Coronary artery (tissue), 2 donors: ENCODE data around the gene WWC2.

Source experiments
- DNase-seq: peaks from one replicate; pipeline ENCODE4 v3.0.0-alpha.2; 2017; ENCODE audit warnings: low spot score
- H3K27ac ChIP-seq, 2 donors: fragments of 200-600 bp; sonication (generic); one replicate each; pipeline ENCODE4 v1.5.1; 2016 to 2019
- H3K4me3 ChIP-seq: fragments of 200-600 bp; sonication (generic); 2 replicates; pipeline ENCODE4 v1.5.1; 2016; ENCODE audit warnings: mild to moderate bottlenecking, moderate library complexity
- TF ChIP-seq, protein P1 (sequence below): fragments of 200-600 bp; sonication (generic); IDR thresholded peaks from one replicate; pipeline ENCODE4 v1.5.1; 2019; ENCODE audit warnings: antibody characterized with exemption

The WWC2 gene

DNA sequence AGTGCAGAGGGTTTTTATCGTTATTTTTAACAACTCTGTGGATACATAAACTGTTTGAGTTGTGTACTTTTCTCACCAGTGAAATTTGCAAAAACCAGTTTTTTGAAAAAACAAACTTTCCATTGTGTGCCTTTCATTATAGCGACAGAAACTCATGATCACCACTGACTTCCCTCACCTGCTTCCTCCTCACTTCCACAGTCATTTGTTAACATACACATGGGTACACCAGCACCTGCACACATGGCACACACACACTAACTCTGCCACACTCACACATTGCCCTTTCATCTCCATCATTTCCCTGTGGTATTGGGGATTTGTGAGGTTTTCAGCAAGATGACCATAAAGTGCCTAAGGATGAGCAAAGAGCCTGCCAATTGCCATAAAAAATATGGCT, 200.4 kb downstream of the WWC2 start:
- H3K4me3 ChIP-seq = no peak overlapping the region
- TF ChIP-seq, protein P1, sequence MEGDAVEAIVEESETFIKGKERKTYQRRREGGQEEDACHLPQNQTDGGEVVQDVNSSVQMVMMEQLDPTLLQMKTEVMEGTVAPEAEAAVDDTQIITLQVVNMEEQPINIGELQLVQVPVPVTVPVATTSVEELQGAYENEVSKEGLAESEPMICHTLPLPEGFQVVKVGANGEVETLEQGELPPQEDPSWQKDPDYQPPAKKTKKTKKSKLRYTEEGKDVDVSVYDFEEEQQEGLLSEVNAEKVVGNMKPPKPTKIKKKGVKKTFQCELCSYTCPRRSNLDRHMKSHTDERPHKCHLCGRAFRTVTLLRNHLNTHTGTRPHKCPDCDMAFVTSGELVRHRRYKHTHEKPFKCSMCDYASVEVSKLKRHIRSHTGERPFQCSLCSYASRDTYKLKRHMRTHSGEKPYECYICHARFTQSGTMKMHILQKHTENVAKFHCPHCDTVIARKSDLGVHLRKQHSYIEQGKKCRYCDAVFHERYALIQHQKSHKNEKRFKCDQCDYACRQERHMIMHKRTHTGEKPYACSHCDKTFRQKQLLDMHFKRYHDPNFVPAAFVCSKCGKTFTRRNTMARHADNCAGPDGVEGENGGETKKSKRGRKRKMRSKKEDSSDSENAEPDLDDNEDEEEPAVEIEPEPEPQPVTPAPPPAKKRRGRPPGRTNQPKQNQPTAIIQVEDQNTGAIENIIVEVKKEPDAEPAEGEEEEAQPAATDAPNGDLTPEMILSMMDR = no peak
- no peak overlapping the region for H3K27ac ChIP-seq
- DNase-seq = no peak

DNA sequence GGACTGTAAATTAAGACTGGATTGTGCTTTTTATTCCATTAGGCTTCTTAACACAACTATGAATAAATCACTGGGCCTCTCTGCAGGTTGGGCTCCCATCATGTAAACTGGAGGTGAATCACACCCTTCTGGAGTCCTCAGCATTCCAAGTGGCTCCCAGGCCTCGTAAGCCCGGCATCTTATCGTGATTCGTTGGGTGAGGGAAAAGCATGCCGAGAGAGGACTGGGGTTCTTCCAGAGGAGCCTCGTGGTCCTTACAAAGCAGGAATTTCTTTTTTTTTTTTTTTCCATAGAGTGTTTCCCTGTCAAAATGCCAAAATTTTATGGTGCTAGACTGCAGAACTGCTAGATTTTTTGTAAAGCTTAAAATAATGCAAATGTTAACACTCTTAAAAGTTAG, 201.0 kb downstream of the WWC2 start:
- TF ChIP-seq, protein P1 = no peak
- H3K27ac ChIP-seq = no peak overlapping the region
- no peak for DNase-seq
- H3K4me3 ChIP-seq = no peak overlapping the region

DNA sequence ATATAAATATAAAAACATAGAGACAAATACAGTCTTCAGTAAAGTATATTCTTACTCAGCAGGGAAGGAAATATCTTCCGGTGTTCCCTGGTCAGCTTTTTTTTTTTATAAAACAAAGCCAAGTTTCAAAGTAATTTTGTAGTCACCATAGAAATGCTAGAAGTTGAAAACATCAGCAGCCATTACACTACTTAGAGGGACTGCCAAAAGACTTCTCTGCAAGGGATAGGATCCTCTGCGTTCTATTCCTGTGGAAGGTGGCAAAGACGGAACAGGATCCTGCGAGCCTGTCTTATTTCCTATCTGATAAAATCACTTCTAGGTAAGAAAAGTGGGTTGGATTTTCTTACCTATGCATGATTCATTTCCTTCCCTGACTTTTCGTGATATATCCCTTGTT, 201.6 kb downstream of the WWC2 start:
- Histone ChIP-seq H3K27ac (no peak overlapping the region), H3K4me3 (no peak overlapping the region)
- TF ChIP-seq, protein P1 = no peak
- no peak for DNase-seq

DNA sequence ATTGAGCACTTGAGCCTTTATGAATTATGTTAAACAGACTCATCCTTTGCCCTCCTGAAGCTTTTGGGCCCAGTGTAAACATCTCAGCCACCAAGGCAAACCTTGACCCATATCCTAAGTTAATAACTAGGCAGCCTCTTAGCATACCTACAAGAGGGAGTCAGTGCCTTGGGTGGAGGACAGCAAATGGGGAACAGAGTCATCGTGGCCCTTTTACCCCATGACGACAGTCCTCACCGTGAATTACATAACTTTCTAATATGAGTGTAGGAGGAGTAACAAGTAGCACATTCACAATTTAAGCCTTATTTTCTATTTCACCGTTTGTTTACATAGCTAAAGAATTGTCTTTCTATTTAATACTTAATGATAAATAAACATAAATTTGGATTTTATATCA, 204.2 kb downstream of the WWC2 start:
- TF ChIP-seq, protein P1 = no peak
- Histone ChIP-seq H3K4me3 (no peak overlapping the region), H3K27ac (no peak overlapping the region)
- no peak for DNase-seq

DNA sequence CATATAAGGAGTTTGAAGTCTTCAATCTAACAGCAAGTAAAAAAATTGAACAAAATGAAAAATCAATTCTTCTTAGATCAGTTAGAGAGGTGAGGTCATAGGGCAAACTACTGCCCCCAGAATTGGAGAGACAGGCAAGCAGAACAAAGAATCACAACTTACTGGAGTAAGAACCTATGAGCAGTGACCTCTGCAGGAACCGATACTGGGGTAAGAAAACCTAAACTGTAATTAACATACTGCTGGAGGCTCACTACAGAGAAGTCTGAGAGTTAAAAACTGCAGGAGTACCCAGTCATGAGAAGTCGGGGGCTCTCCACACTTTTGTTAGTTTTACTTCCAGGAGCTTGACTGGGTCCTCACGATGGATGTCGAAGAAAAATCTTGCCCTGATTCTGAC, 205.0 kb downstream of the WWC2 start:
- Histone ChIP-seq H3K27ac (no peak overlapping the region), H3K4me3 (no peak overlapping the region)
- TF ChIP-seq, protein P1 = no peak
- DNase-seq = no peak

DNA sequence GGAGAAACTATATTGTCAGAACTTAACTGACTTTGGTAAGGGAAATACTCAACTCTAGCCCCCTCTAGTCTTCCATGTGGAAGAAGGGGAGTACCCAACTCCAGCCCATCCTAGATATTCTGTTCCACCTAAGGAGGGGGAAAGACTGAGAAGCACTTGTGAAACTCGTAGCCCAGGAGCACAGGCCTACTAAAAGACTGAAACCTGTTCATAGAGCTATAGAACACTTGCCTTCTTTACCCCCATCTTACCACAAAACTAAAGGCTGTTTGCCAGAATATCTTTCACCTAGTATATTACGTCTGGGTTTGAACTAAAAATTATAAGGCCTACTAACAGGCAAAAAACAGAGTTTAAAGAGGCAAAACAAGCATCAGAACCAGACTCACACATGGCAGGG, 205.5 kb downstream of the WWC2 start:
- TF ChIP-seq, protein P1 = no peak
- H3K27ac ChIP-seq = no peak overlapping the region
- no peak overlapping the region for H3K4me3 ChIP-seq
- DNase-seq = no peak

DNA sequence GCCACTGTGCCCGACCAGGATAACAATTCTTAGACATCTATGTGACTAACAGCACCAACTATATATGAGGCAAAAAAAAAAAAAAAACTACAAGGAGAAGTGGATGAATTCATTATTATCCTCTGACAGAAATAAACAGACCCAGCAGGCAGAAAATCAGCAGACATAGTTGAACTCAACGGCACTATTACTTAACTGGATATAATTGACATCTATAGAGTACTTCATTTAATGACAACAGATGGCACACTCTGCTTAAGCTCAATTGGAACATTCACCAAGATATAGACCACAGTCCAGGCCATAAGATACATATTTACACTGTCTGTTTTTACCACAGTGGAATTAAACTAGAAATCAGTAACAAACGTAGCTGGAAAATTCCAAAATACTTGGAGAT, 207.8 kb downstream of the WWC2 start:
- H3K27ac ChIP-seq = no peak overlapping the region
- no peak for DNase-seq
- TF ChIP-seq, protein P1 = no peak
- no peak overlapping the region for H3K4me3 ChIP-seq
